Right lobe of liver (tissue), 6 donors: Measurements from ENCODE around the gene ABCC12. TPM values are rescaled to one million over a fixed set of nuclear protein-coding genes. Genes with fewer than 3 reads are reported as not detected.

ENCODE experiments used
- ATAC-seq, 4 donors: fragments of 200-7000 bp; cut with Tn5 transposase; one replicate each; pipeline ENCODE4 v1.9.1; 2020; ENCODE audit warnings: mild to moderate bottlenecking in 4 of 4, moderate library complexity in 4 of 4
- DNase-seq, 3 donors: peaks; one replicate each; pipeline ENCODE4 v3.0.0-alpha.2; 2020
- H3K27ac ChIP-seq, 3 donors: fragments of 200-600 bp; one replicate each; pipeline ENCODE4 v1.8.0; 2022
- H3K27me3 ChIP-seq, 2 donors: fragments of 200-600 bp; one replicate each; pipeline ENCODE4 v1.8.0; 2022
- H3K36me3 ChIP-seq, 4 donors: fragments of 200-600 bp; sonication (generic) in 1 of 4; one replicate each; pipeline versions ENCODE4 v1.5.1 to v1.8.0; 2017 to 2022; ENCODE audit warnings: control low read depth in 1 of 4
- H3K4me1 ChIP-seq, 4 donors: fragments of 200-600 bp; sonication (generic) in 1 of 4; one replicate each; pipeline versions ENCODE4 v1.5.1 to v1.8.0; 2017 to 2022; ENCODE audit warnings: control low read depth in 1 of 4
- H3K4me3 ChIP-seq, 3 donors: fragments of 200-600 bp; one replicate each; pipeline ENCODE4 v1.8.0; 2022
- H3K9me3 ChIP-seq, 4 donors: fragments of 200-600 bp; sonication (generic) in 1 of 4; one replicate each; pipeline versions ENCODE4 v1.5.1 to v1.8.0; 2017 to 2022; ENCODE audit warnings: control low read depth in 1 of 4
- POLR2A ChIP-seq: fragments of 450-650 bp; IDR thresholded peaks from one replicate; pipeline ENCODE4 v1.6.1; 2017; ENCODE audit warnings: antibody characterized with exemption, mild to moderate bottlenecking
- WGBS: methylation state at CpG from one replicate; pipeline ENCODE4 v1.1.6; 2018; ENCODE audit warnings: low coverage, low lambda C conversion rate; ENCODE audit not compliant: insufficient coverage; ENCODE audit errors: missing lambda C conversion rate; 5-methylcytosine and 5-hydroxymethylcytosine counted together
- intact Hi-C, 2 donors: fragments of 100-400 bp; cut with DNase I; formaldehyde crosslinking; loops; one replicate each; pipeline versions ENCODE4 v1.11.2 to v1.14.1; 2022
- total RNA-seq, 6 experiments: library from RNA; depleted of rRNA in 2 of 6; stranded (reverse); fragments of >200 nt in 2 of 6; fragmentation: NEBNext Ultra II Directional in 3 of 6; extraction: Animal tissue kit (Norgen Biotek cat#: 25700) in 3 of 6; gene quantifications; one replicate each; pipeline versions ENCODE4 v1.1.0 to v1.2.4, GENCODE V29; 2016 to 2023
- TF ChIP-seq, protein P1 (sequence below), 4 donors: fragments of 200-600 bp in 3 of 4; fragments of 450-650 bp in 1 of 4; IDR thresholded peaks; one replicate each; pipeline versions ENCODE4 v1.5.1 to v1.8.0; 2016 to 2022; ENCODE audit warnings: antibody characterized with exemption in 4 of 4, mild to moderate bottlenecking in 2 of 4
- donor health status: DM: no; HTN: yes; CAD: no.
- donor health status: DM: no; HTN: no; CAD: no.
- donor health status: DM: no; HTN: no; CAD: no.
- donor health status: DM: no; HTN: yes; CAD: no.
- donor health status: DM: no; HTN: yes; CAD: no.

The ABCC12 gene
- total RNA-seq, 6 experiments from 2014 or later: 0.07 TPM; not detected in 5

DNA sequence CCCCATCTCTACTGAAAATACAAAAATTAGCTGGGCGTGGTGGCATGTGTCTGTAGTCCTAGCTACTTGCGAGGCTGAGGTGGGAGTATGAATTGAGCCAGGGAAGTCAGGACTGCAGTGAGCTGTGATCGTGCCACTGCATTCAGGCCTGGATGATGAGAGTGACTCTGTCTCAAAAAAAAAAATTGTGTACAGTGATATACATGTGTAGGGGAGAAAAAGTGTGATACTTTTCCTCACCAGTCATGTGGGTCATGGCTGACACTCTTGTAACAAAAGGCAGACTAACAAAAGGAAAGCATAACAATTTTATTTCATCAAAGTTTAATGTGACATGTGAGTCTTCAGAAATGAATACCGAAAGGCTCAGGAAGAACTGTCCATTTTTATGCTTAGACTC is 2.0 kb upstream of the ABCC12 start:
- 75% methylated on average over 4 of the region's 4 CpGs for WGBS
- Histone ChIP-seq H3K27ac (no peak overlapping the region), H3K4me1 (peaks cover 0 to 4% (median 0%) of the 10 kb centered on the region in 4 donors), H3K9me3 (no peaks in the 10 kb centered on the region), H3K36me3 (no peaks in the 10 kb centered on the region), H3K27me3 (no peaks in the 10 kb centered on the region), H3K4me3 (no peak overlapping the region)
- no peak for ATAC-seq
- intact Hi-C loops: loop anchor here in 1 of 2 donors (10.0 kb wide), 1 partner anchor 1013 kb away; the partner anchor contains the start of gene NETO2
- DNase-seq: no peak
- TF ChIP-seq, protein P1, sequence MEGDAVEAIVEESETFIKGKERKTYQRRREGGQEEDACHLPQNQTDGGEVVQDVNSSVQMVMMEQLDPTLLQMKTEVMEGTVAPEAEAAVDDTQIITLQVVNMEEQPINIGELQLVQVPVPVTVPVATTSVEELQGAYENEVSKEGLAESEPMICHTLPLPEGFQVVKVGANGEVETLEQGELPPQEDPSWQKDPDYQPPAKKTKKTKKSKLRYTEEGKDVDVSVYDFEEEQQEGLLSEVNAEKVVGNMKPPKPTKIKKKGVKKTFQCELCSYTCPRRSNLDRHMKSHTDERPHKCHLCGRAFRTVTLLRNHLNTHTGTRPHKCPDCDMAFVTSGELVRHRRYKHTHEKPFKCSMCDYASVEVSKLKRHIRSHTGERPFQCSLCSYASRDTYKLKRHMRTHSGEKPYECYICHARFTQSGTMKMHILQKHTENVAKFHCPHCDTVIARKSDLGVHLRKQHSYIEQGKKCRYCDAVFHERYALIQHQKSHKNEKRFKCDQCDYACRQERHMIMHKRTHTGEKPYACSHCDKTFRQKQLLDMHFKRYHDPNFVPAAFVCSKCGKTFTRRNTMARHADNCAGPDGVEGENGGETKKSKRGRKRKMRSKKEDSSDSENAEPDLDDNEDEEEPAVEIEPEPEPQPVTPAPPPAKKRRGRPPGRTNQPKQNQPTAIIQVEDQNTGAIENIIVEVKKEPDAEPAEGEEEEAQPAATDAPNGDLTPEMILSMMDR (IDR thresholded peaks at IDR 0.05): no peak
- no peak for TF ChIP-seq POLR2A

DNA sequence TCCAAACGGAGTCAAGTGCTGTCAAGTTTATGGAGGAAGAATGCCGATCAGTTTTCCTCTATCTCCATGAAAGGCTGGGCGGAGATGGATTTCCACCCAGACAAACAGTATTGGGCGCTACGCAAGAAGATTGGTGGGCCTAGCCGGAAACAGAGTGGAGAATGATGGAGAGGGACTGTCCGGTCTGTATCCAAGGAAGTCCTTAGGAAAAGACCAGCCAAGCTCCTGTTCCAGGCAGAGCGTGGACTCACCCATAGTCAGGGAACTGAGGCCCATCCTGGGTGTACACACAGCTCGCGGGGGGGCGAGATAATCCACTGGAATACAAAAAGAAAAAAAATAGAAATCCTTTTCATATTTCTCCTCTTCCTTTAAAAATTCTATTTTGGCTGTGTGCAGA is 1.5 kb upstream of the ABCC12 start:
- no peaks in the 10 kb centered on the region for H3K36me3 ChIP-seq
- DNase-seq (no peak), ATAC-seq (no peak)
- intact Hi-C loops: loop anchor here in 1 of 2 donors (10.0 kb wide), 1 partner anchor 1013 kb away; the partner anchor contains the start of gene NETO2
- no peak overlapping the region for H3K4me3 ChIP-seq
- no peak overlapping the region for H3K27ac ChIP-seq
- no peak for TF ChIP-seq POLR2A
- TF ChIP-seq, protein P1 (IDR thresholded peaks at IDR 0.05): no peak
- H3K4me1 ChIP-seq: no peaks in the 10 kb centered on the region
- 78% methylated on average over 10 of the region's 11 CpGs for WGBS
- no peaks in the 10 kb centered on the region for H3K9me3 ChIP-seq
- no peaks in the 10 kb centered on the region for H3K27me3 ChIP-seq

- TF ChIP-seq, protein P1 (IDR thresholded peaks at IDR 0.05): peak; percentile 79 to 97 (median 93)
- TF ChIP-seq POLR2A: no peak
- Histone ChIP-seq H3K4me3 (no peak overlapping the region), H3K27ac (no peak overlapping the region), H3K36me3 (no peaks in the 10 kb centered on the region), H3K4me1 (no peaks in the 10 kb centered on the region), H3K9me3 (no peaks in the 10 kb centered on the region), H3K27me3 (no peaks in the 10 kb centered on the region)
- WGBS: 8% methylated on average over 16 of the region's 16 CpGs
- intact Hi-C loops: loop anchor here in 1 of 2 donors (10.0 kb wide), 1 partner anchor 1012 kb away; the partner anchor contains the start of gene NETO2
- DNase-seq (peak; percentile 84 to 86 (median 85)), ATAC-seq (peak; percentile 93 to 98 (median 97))
Observed at GRCh38 chr16:48156790-48157209, 1.0 kb upstream of the ABCC12 start.

GRCh38 chr16:48153774-48154173 is 2.0 kb downstream of the ABCC12 start:
- intact Hi-C loops: loop anchor here in 1 of 2 donors (10.0 kb wide), 1 partner anchor 1009 kb away; the partner anchor contains the start of gene NETO2
- no peak overlapping the region for H3K4me3 ChIP-seq
- DNase-seq (no peak), ATAC-seq (no peak)
- no peaks in the 10 kb centered on the region for H3K27me3 ChIP-seq
- TF ChIP-seq, protein P1 (IDR thresholded peaks at IDR 0.05): no peak
- TF ChIP-seq POLR2A: no peak
- H3K36me3 ChIP-seq: no peaks in the 10 kb centered on the region
- no peaks in the 10 kb centered on the region for H3K4me1 ChIP-seq
- peaks cover 0 to 2% (median 0%) of the 10 kb centered on the region in 4 donors for H3K9me3 ChIP-seq
- no peak overlapping the region for H3K27ac ChIP-seq
- WGBS: 70% methylated on average over 2 of the region's 5 CpGs
